Thyroid gland (tissue), 4 donors: Measurements from ENCODE around the gene CST9L.

Experiments used
- POLR2A ChIP-seq, 2 donors: fragments of 450-650 bp; IDR thresholded peaks; one replicate each; pipeline ENCODE4 v1.6.1; 2017; ENCODE audit warnings: antibody characterized with exemption in 2 of 2, mild to moderate bottlenecking in 2 of 2, moderate library complexity in 1 of 2
- TF ChIP-seq, protein P1 (sequence below), 6 experiments: fragments of 200-600 bp in 3 of 6; fragments of 450-650 bp in 3 of 6; sonication (generic) in 3 of 6; IDR thresholded peaks; one replicate each; pipeline ENCODE4 v1.5.1; 2016 to 2019; ENCODE audit warnings: antibody characterized with exemption in 6 of 6, mild to moderate bottlenecking in 2 of 6, inconsistent platforms in 1 of 6, moderate library complexity in 1 of 6

DNA sequence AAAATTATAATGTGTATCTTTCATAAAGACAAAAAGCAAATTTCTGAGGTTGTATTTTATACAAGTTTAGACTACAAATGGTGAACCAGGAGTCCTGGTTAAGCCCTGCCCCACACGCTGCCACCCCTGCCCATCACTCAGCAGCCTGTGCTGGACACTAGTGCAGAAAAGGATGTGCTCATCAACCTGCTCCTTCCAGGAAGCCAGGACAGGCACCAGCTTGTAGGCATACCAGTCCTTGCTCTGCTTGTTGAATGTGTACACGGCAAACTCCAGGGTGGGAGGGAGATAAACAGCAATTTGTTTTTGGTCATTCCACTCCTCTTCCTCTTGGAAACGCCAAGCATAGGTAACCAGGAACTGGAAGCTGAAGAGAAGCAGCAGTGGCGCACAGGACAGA is 18.1 kb downstream of the CST9L start:
- TF ChIP-seq, protein P1, sequence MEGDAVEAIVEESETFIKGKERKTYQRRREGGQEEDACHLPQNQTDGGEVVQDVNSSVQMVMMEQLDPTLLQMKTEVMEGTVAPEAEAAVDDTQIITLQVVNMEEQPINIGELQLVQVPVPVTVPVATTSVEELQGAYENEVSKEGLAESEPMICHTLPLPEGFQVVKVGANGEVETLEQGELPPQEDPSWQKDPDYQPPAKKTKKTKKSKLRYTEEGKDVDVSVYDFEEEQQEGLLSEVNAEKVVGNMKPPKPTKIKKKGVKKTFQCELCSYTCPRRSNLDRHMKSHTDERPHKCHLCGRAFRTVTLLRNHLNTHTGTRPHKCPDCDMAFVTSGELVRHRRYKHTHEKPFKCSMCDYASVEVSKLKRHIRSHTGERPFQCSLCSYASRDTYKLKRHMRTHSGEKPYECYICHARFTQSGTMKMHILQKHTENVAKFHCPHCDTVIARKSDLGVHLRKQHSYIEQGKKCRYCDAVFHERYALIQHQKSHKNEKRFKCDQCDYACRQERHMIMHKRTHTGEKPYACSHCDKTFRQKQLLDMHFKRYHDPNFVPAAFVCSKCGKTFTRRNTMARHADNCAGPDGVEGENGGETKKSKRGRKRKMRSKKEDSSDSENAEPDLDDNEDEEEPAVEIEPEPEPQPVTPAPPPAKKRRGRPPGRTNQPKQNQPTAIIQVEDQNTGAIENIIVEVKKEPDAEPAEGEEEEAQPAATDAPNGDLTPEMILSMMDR (IDR thresholded peaks at IDR 0.05), result no peak
- TF ChIP-seq POLR2A (IDR thresholded peaks at IDR 0.05), result no peak
